LNCAP (cell line): ENCODE data around the gene CSTF1.

Experiments used
- CTCF ChIP-seq: fragments of 450-650 bp; IDR thresholded peaks from 2 replicates; pipeline ENCODE4 v1.5.1; 2017; ENCODE audit warnings: mild to moderate bottlenecking

CSTF1 gene

GRCh38 chr20:56372850-56373249 lies 19.6 kb upstream of the CSTF1 start:
- TF ChIP-seq CTCF = no peak

- no peak for TF ChIP-seq CTCF
These were observed 18.5 kb upstream of the CSTF1 start for GRCh38 chr20:56373942-56374341.

GRCh38 chr20:56376331-56376730 lies 16.1 kb upstream of the CSTF1 start:
- no peak for TF ChIP-seq CTCF

DNA sequence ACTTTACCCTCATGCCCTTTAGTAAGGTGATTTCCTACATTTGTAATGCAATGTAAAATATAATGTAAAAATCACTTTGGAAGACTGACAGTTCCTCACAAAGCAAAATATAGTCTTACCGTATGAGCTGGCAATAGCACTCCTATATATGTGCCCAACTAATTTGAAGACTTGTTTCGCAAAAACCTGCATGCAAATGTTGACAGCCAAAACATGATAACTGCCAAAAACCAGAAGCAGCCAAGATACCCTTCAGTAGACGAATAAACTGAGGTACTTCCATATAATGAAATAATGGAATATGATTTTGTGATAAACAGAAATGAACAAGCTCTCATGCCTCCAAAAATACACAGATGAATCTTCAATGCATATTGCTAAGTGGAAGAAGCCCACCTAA lies 14.1 kb upstream of the CSTF1 start:
- no peak for TF ChIP-seq CTCF

GRCh38 chr20:56380375-56380774 lies 12.1 kb upstream of the CSTF1 start:
- no peak for TF ChIP-seq CTCF

- TF ChIP-seq CTCF = no peak
These were observed 10.9 kb upstream of the CSTF1 start for GRCh38 chr20:56381501-56381900.

- no peak for TF ChIP-seq CTCF
These were observed 9.7 kb upstream of the CSTF1 start for GRCh38 chr20:56382696-56383095.

DNA sequence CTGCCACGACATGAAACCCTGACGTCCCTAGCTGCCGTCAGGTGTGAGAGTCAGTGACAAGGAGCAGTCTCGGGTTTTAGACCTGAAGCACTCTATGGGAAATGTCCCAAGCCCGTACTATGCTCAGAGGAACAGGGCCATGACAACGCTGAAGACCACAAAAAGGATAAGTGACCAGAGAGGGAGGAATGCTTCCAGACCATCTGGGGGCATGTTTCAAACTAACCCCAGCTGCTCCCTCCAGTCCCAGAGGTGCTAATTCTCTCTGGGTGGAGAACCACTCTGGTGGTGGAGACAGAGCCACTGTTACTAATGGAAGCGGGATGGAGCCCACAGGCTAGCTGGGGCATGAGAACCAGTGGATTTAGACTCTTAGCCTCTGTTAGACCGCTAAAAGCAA lies 9.1 kb upstream of the CSTF1 start:
- no peak for TF ChIP-seq CTCF
